Nephron (organoid): ENCODE results near the gene ANKRD63.

Experiments
- H3K27ac Mint-ChIP-seq, 3 experiments: 2 replicates each; pipeline ENCODE4 v1.8.0; 2020; ENCODE audit warnings: mixed read lengths in 3 of 3, mild to moderate bottlenecking in 2 of 3, moderate library complexity in 1 of 3
- H3K27me3 Mint-ChIP-seq: 2 replicates; pipeline ENCODE4 v1.8.0; 2021; ENCODE audit warnings: low read depth, mild to moderate bottlenecking, moderate library complexity, mixed read lengths
- H3K36me3 Mint-ChIP-seq: 2 replicates; pipeline ENCODE4 v1.8.0; 2020; ENCODE audit warnings: low read depth, mixed read lengths
- H3K4me1 Mint-ChIP-seq: 2 replicates; pipeline ENCODE4 v1.8.0; 2020; ENCODE audit warnings: mixed read lengths
- H3K4me3 Mint-ChIP-seq, 3 experiments: 2 replicates each; pipeline ENCODE4 v1.8.0; 2020; ENCODE audit warnings: mild to moderate bottlenecking in 3 of 3, mixed read lengths in 3 of 3, moderate library complexity in 2 of 3
- H3K9me3 Mint-ChIP-seq: 2 replicates; pipeline ENCODE4 v1.8.0; 2020; ENCODE audit warnings: mixed read lengths
- CTCF ChIP-seq, 3 experiments: fragments of 200-600 bp; sonication (generic); IDR thresholded peaks; one replicate each; pipeline ENCODE4 v1.5.0; 2021; ENCODE audit warnings: antibody characterized with exemption in 3 of 3; ENCODE audit not compliant: unreplicated experiment in 3 of 3

Gene ANKRD63

GRCh38 chr15:40329804-40330203, 46.9 kb upstream of the ANKRD63 start:
- peaks cover 5% of the 10 kb centered on the region for H3K36me3 Mint-ChIP-seq
- H3K27me3 Mint-ChIP-seq = peaks cover 18% of the 10 kb centered on the region
- H3K27ac Mint-ChIP-seq = peak overlapping the region in 1 of 3 experiments; percentile 47
- H3K4me3 Mint-ChIP-seq = no peak overlapping the region
- TF ChIP-seq CTCF (IDR thresholded peaks at IDR 0.05; ENCODE audit: unreplicated experiment in 3 of 3) = no peak
- H3K4me1 Mint-ChIP-seq = peaks cover 71% of the 10 kb centered on the region
- H3K9me3 Mint-ChIP-seq = no peaks in the 10 kb centered on the region

- no peak for TF ChIP-seq CTCF (IDR thresholded peaks at IDR 0.05; ENCODE audit: unreplicated experiment in 3 of 3)
- H3K4me3 Mint-ChIP-seq = peak overlapping the region in 2 of 3 experiments; percentile 4 to 59
- peaks cover 5% of the 10 kb centered on the region for H3K36me3 Mint-ChIP-seq
- H3K27ac Mint-ChIP-seq = peak overlapping the region; percentile 28 to 78 (median 33)
- H3K9me3 Mint-ChIP-seq = no peaks in the 10 kb centered on the region
- peaks cover 64% of the 10 kb centered on the region for H3K4me1 Mint-ChIP-seq
- peaks cover 18% of the 10 kb centered on the region for H3K27me3 Mint-ChIP-seq
Measured at GRCh38 chr15:40328751-40329150, 45.9 kb upstream of the ANKRD63 start.

GRCh38 chr15:40328176-40328575, 45.3 kb upstream of the ANKRD63 start:
- Mint-ChIP-seq H3K36me3 (peaks cover 5% of the 10 kb centered on the region), H3K4me3 (peak overlapping the region; percentile 2 to 59 (median 18)), H3K9me3 (no peaks in the 10 kb centered on the region), H3K27ac (peak overlapping the region; percentile 0 to 33 (median 6)), H3K27me3 (peaks cover 19% of the 10 kb centered on the region), H3K4me1 (peaks cover 63% of the 10 kb centered on the region)
- TF ChIP-seq CTCF (IDR thresholded peaks at IDR 0.05; ENCODE audit: unreplicated experiment in 3 of 3) = no peak

GRCh38 chr15:40327457-40327856, 44.6 kb upstream of the ANKRD63 start:
- H3K4me1 Mint-ChIP-seq = peaks cover 68% of the 10 kb centered on the region
- peaks cover 19% of the 10 kb centered on the region for H3K27me3 Mint-ChIP-seq
- peak overlapping the region; percentile 0 to 15 (median 6) for H3K27ac Mint-ChIP-seq
- peak overlapping the region in 2 of 3 experiments; percentile 4 to 38 for H3K4me3 Mint-ChIP-seq
- H3K9me3 Mint-ChIP-seq = no peaks in the 10 kb centered on the region
- H3K36me3 Mint-ChIP-seq = peaks cover 5% of the 10 kb centered on the region
- no peak for TF ChIP-seq CTCF (IDR thresholded peaks at IDR 0.05; ENCODE audit: unreplicated experiment in 3 of 3)

GRCh38 chr15:40325700-40326099, 42.8 kb upstream of the ANKRD63 start:
- H3K4me1 Mint-ChIP-seq = peaks cover 76% of the 10 kb centered on the region

More at GRCh38 chr15:40325700-40326099, 42.8 kb upstream of the ANKRD63 start:
- Mint-ChIP-seq H3K4me3 (peak overlapping the region; percentile 81 to 90 (median 89)), H3K27me3 (peaks cover 24% of the 10 kb centered on the region), H3K36me3 (peaks cover 5% of the 10 kb centered on the region), H3K27ac (no peak overlapping the region), H3K9me3 (no peaks in the 10 kb centered on the region)
- TF ChIP-seq CTCF (IDR thresholded peaks at IDR 0.05; ENCODE audit: unreplicated experiment in 3 of 3) = no peak
